Fibroblast of lung (primary cell): Measurements from ENCODE around the gene TRIM26. TPM values are rescaled to one million over a fixed set of nuclear protein-coding genes. Genes with fewer than 3 reads are reported as not detected.

Experiments
- DNase-seq, 2 donors: peaks; one replicate each; pipeline versions ENCODE4 v3.0.0 to v3.0.0-alpha.2; 2010; ENCODE audit warnings: low read depth in 2 of 2
- H2AFZ ChIP-seq: 2 replicates; pipeline ENCODE4 v1.5.1; 2012; ENCODE audit warnings: low read length, control low read depth, inconsistent platforms
- H3K27ac ChIP-seq: 2 replicates; pipeline ENCODE4 v1.5.1; 2011; ENCODE audit warnings: low read length, control low read depth; ENCODE audit not compliant: insufficient read depth
- H3K27me3 ChIP-seq: 2 replicates; pipeline ENCODE4 v1.5.1; 2011; ENCODE audit warnings: mild to moderate bottlenecking, low read length; ENCODE audit not compliant: control insufficient read depth, insufficient read depth
- H3K36me3 ChIP-seq: 2 replicates; pipeline ENCODE4 v1.5.1; 2011; ENCODE audit warnings: low read length; ENCODE audit not compliant: control insufficient read depth, insufficient read depth
- H3K4me1 ChIP-seq: 2 replicates; pipeline ENCODE4 v1.5.1; 2011; ENCODE audit warnings: low read length; ENCODE audit not compliant: control insufficient read depth, insufficient read depth; ENCODE audit errors: extremely low read depth
- H3K4me2 ChIP-seq: 2 replicates; pipeline ENCODE4 v1.5.1; 2011; ENCODE audit warnings: low read length, control low read depth; ENCODE audit not compliant: insufficient read depth; ENCODE audit errors: extremely low read depth
- H3K4me3 ChIP-seq, 4 experiments: fragments of 200-600 bp in 1 of 4; sonication (generic) in 1 of 4; replicated peaks in 1 of 4; 2 replicates each; pipeline ENCODE4 v1.5.1; 2011 to 2016; ENCODE audit warnings: low read length in 4 of 4, low read depth in 3 of 4, mild to moderate bottlenecking in 3 of 4, control low read depth in 2 of 4, inconsistent platforms in 1 of 4, mixed read lengths in 1 of 4; ENCODE audit not compliant: insufficient read depth in 1 of 4; ENCODE audit errors: control extremely low read depth in 1 of 4
- H3K79me2 ChIP-seq: 2 replicates; pipeline ENCODE4 v1.5.1; 2012; ENCODE audit warnings: mild to moderate bottlenecking, low read length, inconsistent platforms; ENCODE audit not compliant: control insufficient read depth, insufficient read depth
- H3K9ac ChIP-seq: 2 replicates; pipeline ENCODE4 v1.5.1; 2011; ENCODE audit warnings: mild to moderate bottlenecking, low read length, control low read depth; ENCODE audit not compliant: insufficient read depth
- H3K9me3 ChIP-seq: 2 replicates; pipeline ENCODE4 v1.5.1; 2012; ENCODE audit warnings: low read depth, low read length; ENCODE audit not compliant: control insufficient read depth, insufficient read depth
- H4K20me1 ChIP-seq: 2 replicates; pipeline ENCODE4 v1.5.1; 2011; ENCODE audit warnings: low read length; ENCODE audit not compliant: control insufficient read depth, insufficient read depth; ENCODE audit errors: extremely low read depth
- EZH2 ChIP-seq: IDR thresholded peaks from 2 replicates; pipeline ENCODE4 v1.5.1; 2012; ENCODE audit warnings: low read length, control low read depth, mild to moderate bottlenecking; ENCODE audit errors: missing control alignments
- polyA plus RNA-seq, 2 donors: library from polyadenylated mRNA; depleted of rRNA in 1 of 2; stranded (reverse) in 1 of 2; unstranded in 1 of 2; fragments of >200 nt; gene quantifications; 2 replicates each; pipeline ENCODE4 v1.2.1, GENCODE V29; 2011 to 2012; ENCODE audit warnings: missing spikeins in 1 of 2
- total RNA-seq: library from RNA; depleted of rRNA; stranded (reverse); fragments of >200 nt; gene quantifications from 2 replicates; pipeline ENCODE4 v1.2.1, GENCODE V29; 2014
- TF ChIP-seq, protein P1 (sequence below), 2 donors: IDR thresholded peaks in 1 of 2; conservative IDR thresholded peaks in 1 of 2; 1 replicate in 1 of 2; 2 replicates in 1 of 2; pipeline ENCODE4 v1.5.1; 2011 to 2012; ENCODE audit warnings: low read length in 2 of 2, control low read depth in 1 of 2, inconsistent platforms in 1 of 2, low read depth in 1 of 2, mild to moderate bottlenecking in 1 of 2

TRIM26 gene
- total and polyA plus RNA-seq, 2 donors (not counting 1 experiment from before 2014, with no cell fraction given): 18.8 to 22.5 TPM

DNA sequence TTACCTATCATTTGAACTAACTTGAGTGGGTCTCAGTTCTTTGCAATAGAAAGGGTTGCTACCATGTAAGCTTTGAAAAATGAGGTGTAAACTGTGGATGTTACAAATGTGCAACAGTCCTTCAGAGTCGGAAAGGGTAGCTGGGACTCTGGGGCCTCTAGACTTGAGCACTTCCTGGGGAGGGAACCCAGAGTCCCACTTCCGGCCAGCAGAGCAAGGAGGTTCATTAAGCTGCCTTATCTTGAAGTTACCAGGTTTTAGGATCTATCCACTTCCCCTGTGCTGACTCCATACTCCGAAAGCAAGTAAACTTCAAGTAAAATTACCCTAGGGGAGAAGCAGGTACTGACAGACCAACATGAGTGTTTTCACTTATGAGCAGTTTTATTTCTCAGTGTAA is 61.6 kb downstream of the TRIM26 start:
- H3K4me2 ChIP-seq: no peak overlapping the region
- no peaks in the 10 kb centered on the region for H3K36me3 ChIP-seq
- DNase-seq: no peak
- H3K9me3 ChIP-seq: no peaks in the 10 kb centered on the region
- no peak overlapping the region for H3K4me3 ChIP-seq
- H3K79me2 ChIP-seq: no peaks in the 10 kb centered on the region
- TF ChIP-seq, protein P1, sequence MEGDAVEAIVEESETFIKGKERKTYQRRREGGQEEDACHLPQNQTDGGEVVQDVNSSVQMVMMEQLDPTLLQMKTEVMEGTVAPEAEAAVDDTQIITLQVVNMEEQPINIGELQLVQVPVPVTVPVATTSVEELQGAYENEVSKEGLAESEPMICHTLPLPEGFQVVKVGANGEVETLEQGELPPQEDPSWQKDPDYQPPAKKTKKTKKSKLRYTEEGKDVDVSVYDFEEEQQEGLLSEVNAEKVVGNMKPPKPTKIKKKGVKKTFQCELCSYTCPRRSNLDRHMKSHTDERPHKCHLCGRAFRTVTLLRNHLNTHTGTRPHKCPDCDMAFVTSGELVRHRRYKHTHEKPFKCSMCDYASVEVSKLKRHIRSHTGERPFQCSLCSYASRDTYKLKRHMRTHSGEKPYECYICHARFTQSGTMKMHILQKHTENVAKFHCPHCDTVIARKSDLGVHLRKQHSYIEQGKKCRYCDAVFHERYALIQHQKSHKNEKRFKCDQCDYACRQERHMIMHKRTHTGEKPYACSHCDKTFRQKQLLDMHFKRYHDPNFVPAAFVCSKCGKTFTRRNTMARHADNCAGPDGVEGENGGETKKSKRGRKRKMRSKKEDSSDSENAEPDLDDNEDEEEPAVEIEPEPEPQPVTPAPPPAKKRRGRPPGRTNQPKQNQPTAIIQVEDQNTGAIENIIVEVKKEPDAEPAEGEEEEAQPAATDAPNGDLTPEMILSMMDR (conservative IDR thresholded peaks at IDR 0.05 in 1 of 2, IDR thresholded peaks at IDR 0.05 in 1 of 2; ENCODE audit: low read depth in 1 of 2, low read length in 2 of 2): no peak
- TF ChIP-seq EZH2: no peak
- no peak overlapping the region for H3K27ac ChIP-seq
- peaks cover 6% of the 10 kb centered on the region for H3K4me1 ChIP-seq
- H4K20me1 ChIP-seq: no peaks in the 10 kb centered on the region
- peaks cover 6% of the 10 kb centered on the region for H3K27me3 ChIP-seq
- no peak overlapping the region for H3K9ac ChIP-seq
- H2AFZ ChIP-seq: no peak overlapping the region

DNA sequence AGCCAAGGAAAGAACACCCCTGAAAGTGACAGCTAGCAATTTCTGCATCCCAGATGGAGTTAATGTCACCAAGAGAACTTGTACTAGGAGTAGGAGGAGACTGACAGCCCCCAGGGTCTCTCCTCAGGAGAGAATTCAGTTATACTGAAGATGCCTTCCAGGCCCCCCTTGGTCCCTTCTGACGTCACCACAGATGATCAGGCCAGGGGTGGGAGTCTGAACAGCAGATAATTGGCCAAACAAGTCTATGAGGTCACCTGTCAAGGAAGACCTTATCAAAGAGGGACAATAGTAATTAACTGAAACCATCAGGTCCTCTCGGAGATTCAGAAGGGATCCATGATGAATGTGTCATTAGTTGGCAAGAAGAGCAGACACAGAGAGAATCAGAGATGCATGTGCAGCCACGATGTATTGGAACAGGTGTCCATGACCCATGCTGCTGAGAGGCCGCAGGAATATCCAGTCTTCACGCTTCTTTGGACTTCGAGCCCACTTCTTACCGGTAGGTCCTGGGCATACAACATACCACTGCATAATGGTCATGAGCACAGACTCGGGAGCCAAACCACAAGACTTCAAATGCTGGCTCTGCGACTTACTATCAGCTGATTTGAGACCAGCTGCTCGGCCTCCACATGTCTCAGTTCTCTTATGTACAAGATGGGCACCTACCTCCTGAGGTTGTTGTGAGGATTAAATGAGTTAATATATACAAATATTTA is 62.4 kb downstream of the TRIM26 start:
- Histone ChIP-seq H3K9me3 (no peaks in the 10 kb centered on the region), H3K9ac (no peak overlapping the region), H3K4me3 (no peak overlapping the region), H3K4me1 (peaks cover 3% of the 10 kb centered on the region), H4K20me1 (no peaks in the 10 kb centered on the region), H3K36me3 (no peaks in the 10 kb centered on the region), H3K79me2 (no peaks in the 10 kb centered on the region), H3K27me3 (peaks cover 6% of the 10 kb centered on the region), H3K4me2 (no peak overlapping the region), H2AFZ (no peak overlapping the region), H3K27ac (no peak overlapping the region)
- no peak for TF ChIP-seq EZH2
- TF ChIP-seq, protein P1 (conservative IDR thresholded peaks at IDR 0.05 in 1 of 2, IDR thresholded peaks at IDR 0.05 in 1 of 2; ENCODE audit: low read depth in 1 of 2, low read length in 2 of 2): no peak
- peak in 1 of 2 donors; percentile 82 for DNase-seq

DNA sequence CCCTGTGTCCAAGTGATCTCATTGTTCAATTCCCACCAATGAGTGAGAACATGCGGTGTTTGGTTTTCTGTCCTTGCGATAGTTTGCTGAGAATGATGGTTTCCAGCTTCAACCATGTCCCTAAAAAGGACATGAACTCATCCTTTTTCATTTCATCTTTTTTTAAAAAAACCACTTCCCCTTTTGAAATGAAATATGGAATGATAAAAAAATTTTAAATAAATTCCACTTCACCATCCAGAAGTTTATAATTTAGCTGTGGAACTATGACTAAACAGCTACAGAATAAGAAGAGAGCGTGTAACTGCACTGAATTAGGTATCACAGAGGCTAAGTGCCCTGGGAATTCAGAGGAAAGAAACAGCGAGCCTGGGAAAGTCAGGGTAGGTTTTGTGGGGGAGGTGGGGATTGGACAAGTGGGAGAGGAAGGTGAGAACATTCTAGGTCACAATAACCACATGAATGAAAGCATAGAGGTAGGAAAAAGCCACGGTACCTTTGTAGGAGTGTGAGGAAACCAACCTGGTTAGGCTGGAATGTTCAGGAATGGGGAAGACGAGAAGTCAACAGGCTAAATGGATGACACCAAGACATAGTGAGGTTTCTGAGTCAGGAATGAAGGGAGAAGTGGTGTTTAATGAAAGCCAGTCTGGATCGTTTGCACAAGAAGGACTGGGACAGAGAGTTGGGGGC is 63.2 kb downstream of the TRIM26 start:
- TF ChIP-seq, protein P1 (conservative IDR thresholded peaks at IDR 0.05 in 1 of 2, IDR thresholded peaks at IDR 0.05 in 1 of 2; ENCODE audit: low read depth in 1 of 2, low read length in 2 of 2): no peak
- Histone ChIP-seq H2AFZ (no peak overlapping the region), H3K9ac (no peak overlapping the region), H3K27ac (no peak overlapping the region), H3K36me3 (no peaks in the 10 kb centered on the region), H3K27me3 (peaks cover 8% of the 10 kb centered on the region), H3K4me3 (no peak overlapping the region), H3K79me2 (no peaks in the 10 kb centered on the region), H3K9me3 (no peaks in the 10 kb centered on the region), H3K4me1 (peaks cover 1% of the 10 kb centered on the region), H4K20me1 (no peaks in the 10 kb centered on the region), H3K4me2 (no peak overlapping the region)
- DNase-seq: no peak
